K562 (cell line): ENCODE measurements around the gene UIMC1. TPM values are rescaled to one million over a fixed set of nuclear protein-coding genes. Genes with fewer than 3 reads are reported as not detected.

Experiments
- CBX1 ChIP-seq: sonication (generic); IDR thresholded peaks from 2 replicates; pipeline ENCODE4 v1.6.1; 2016; ENCODE audit warnings: antibody characterized with exemption, low read depth, mild to moderate bottlenecking
- HNRNPLL ChIP-seq: fragments of 200-400 bp; formaldehyde crosslinking; IDR thresholded peaks from 2 replicates; pipeline ENCODE4 v1.6.1; 2017; ENCODE audit warnings: low read length, low read depth, mild to moderate bottlenecking; ENCODE audit not compliant: poor library complexity, severe bottlenecking
- HNRNPUL1 ChIP-seq: fragments of 200-400 bp; formaldehyde crosslinking; IDR thresholded peaks from 2 replicates; pipeline ENCODE4 v1.6.1; 2017; ENCODE audit warnings: low read length
- IRF2 ChIP-seq: sonication (generic); formaldehyde crosslinking; IDR thresholded peaks from 2 replicates; pipeline ENCODE4 v1.8.1; 2022; ENCODE audit warnings: mild to moderate bottlenecking, missing genetic modification reagents
- L3MBTL2 ChIP-seq: fragments of 450-650 bp; IDR thresholded peaks from 2 replicates; pipeline ENCODE4 v1.6.1; 2016; ENCODE audit warnings: mild to moderate bottlenecking, moderate library complexity
- MBD2 ChIP-seq: sonication (generic); IDR thresholded peaks from 2 replicates; pipeline ENCODE4 v1.6.1; 2016; ENCODE audit warnings: low read depth, borderline replicate concordance
- MCM3 ChIP-seq: fragments of 450-650 bp; IDR thresholded peaks from 2 replicates; pipeline ENCODE4 v1.6.1; 2016
- RB1 ChIP-seq: fragments of 450-650 bp; IDR thresholded peaks from 2 replicates; pipeline ENCODE4 v1.6.1; 2017; ENCODE audit warnings: low read depth, mild to moderate bottlenecking
- TAF15 ChIP-seq: fragments of 200-400 bp; formaldehyde crosslinking; IDR thresholded peaks from 2 replicates; pipeline ENCODE4 v1.6.1; 2017; ENCODE audit warnings: mild to moderate bottlenecking, low read depth, low read length, moderate library complexity
- TAF9B ChIP-seq: fragments of 450-650 bp; IDR thresholded peaks from 2 replicates; pipeline ENCODE4 v1.6.1; 2018; ENCODE audit warnings: mild to moderate bottlenecking; ENCODE audit not compliant: partially characterized antibody
- TCF7L2 ChIP-seq: fragments of 150-350 bp; IDR thresholded peaks from 2 replicates; pipeline ENCODE4 v1.6.1; 2016; ENCODE audit warnings: low read depth, mild to moderate bottlenecking, low read length, moderate library complexity
- ZEB2 ChIP-seq: fragments of 450-650 bp; IDR thresholded peaks from 2 replicates; pipeline ENCODE4 v1.6.1; 2016
- ZKSCAN1 ChIP-seq: fragments of 150-350 bp; IDR thresholded peaks from 2 replicates; pipeline ENCODE4 v1.6.1; 2016; ENCODE audit warnings: low read depth, low read length
- ZNF143 ChIP-seq: sonication (generic); formaldehyde crosslinking; IDR thresholded peaks from 2 replicates; pipeline ENCODE4 v1.9.0; 2022; ENCODE audit warnings: mild to moderate bottlenecking, missing genetic modification reagents
- ZNF444 ChIP-seq: fragments of 250-450 bp; sonication (Bioruptor Pico); IDR thresholded peaks from 2 replicates; pipeline ENCODE4 v1.4.0; 2020; ENCODE audit warnings: mild to moderate bottlenecking, moderate library complexity
- polyA plus RNA-seq, 8 experiments: library from polyadenylated mRNA; depleted of rRNA in 4 of 8; stranded (reverse) in 5 of 8; unstranded in 3 of 8; fragments of >200 nt; fragmentation: Nextera tagmentation in 2 of 8; fragmentation: Illumina TruSeq in 1 of 8; extraction: Ambion mirVana in 2 of 8; extraction: Trizol in 1 of 8; gene quantifications; 2 replicates each; pipeline versions ENCODE4 v1.2.1 to v1.2.3, GENCODE V29; 2011 to 2014; ENCODE audit warnings: inconsistent platforms in 1 of 8, missing spikeins in 1 of 8
- total RNA-seq, 7 experiments: library from RNA; depleted of rRNA in 6 of 7; stranded (reverse); fragments of >200 nt in 6 of 7; fragmentation: Illumina TruSeq in 2 of 7; extraction: Trizol in 2 of 7; gene quantifications; 2 replicates each; pipeline versions ENCODE4 v1.2.1 to v1.2.3, GENCODE V29; 2011 to 2021; ENCODE audit warnings: low replicate concordance in 1 of 7
- TF ChIP-seq, protein P1 (sequence below): sonication (generic); formaldehyde crosslinking; IDR thresholded peaks from 2 replicates; pipeline ENCODE4 v1.8.0; 2022; ENCODE audit warnings: mild to moderate bottlenecking, missing genetic modification reagents
- TF ChIP-seq, protein P2 (sequence below): IDR thresholded peaks from 2 replicates; pipeline ENCODE4 v1.6.1; 2014; ENCODE audit warnings: antibody characterized with exemption
- TF ChIP-seq, protein P3 (sequence below): fragments of 450-650 bp; IDR thresholded peaks from 2 replicates; pipeline ENCODE4 v1.6.1; 2016; ENCODE audit warnings: borderline replicate concordance
- TF ChIP-seq, protein P4 (sequence below): fragments of 450-650 bp; IDR thresholded peaks from 2 replicates; pipeline ENCODE4 v1.6.1; 2016; ENCODE audit warnings: mild to moderate bottlenecking

UIMC1 gene
- total and polyA plus RNA-seq, 9 of the 15 experiments (the other 6 are each of a cell fraction or from before 2014, with no cell fraction given): 14.9 to 51.7 (median 36.8) TPM

DNA sequence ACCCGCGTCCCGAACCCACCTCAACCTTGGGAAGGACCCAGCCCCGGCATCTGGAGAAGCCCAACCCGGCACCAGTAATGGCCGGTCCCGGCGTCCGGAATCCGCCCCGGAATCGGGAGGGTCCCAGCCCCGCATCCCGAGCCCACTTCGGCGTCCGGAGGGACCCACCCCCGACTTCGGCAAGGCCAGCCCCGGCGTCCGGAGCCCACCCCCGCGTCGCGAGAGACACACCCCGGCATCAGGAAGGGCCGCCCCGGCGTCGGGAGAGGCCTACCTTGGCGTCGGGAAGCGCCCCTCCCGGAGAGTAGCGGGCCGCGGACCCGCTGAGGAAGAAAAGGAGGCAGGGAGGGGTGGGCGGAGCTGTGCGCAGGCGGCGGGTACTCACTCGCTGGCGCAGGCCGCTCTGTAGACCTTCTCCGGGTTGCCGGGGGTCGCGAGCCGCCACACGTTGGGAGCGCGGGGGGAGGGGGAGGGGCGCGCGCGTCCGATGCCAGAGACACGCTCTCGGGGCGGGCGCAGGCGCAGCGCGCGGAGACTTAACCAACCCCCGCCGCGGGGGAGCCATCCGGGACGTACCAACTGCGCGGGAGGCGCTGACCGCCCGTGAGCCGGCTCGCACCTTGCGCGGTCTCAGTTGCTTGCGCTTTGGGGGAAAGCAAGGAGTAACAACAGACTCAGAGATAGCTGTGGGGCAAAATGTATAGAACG is at the start of gene UIMC1 (continued):
- TF ChIP-seq, protein P1, sequence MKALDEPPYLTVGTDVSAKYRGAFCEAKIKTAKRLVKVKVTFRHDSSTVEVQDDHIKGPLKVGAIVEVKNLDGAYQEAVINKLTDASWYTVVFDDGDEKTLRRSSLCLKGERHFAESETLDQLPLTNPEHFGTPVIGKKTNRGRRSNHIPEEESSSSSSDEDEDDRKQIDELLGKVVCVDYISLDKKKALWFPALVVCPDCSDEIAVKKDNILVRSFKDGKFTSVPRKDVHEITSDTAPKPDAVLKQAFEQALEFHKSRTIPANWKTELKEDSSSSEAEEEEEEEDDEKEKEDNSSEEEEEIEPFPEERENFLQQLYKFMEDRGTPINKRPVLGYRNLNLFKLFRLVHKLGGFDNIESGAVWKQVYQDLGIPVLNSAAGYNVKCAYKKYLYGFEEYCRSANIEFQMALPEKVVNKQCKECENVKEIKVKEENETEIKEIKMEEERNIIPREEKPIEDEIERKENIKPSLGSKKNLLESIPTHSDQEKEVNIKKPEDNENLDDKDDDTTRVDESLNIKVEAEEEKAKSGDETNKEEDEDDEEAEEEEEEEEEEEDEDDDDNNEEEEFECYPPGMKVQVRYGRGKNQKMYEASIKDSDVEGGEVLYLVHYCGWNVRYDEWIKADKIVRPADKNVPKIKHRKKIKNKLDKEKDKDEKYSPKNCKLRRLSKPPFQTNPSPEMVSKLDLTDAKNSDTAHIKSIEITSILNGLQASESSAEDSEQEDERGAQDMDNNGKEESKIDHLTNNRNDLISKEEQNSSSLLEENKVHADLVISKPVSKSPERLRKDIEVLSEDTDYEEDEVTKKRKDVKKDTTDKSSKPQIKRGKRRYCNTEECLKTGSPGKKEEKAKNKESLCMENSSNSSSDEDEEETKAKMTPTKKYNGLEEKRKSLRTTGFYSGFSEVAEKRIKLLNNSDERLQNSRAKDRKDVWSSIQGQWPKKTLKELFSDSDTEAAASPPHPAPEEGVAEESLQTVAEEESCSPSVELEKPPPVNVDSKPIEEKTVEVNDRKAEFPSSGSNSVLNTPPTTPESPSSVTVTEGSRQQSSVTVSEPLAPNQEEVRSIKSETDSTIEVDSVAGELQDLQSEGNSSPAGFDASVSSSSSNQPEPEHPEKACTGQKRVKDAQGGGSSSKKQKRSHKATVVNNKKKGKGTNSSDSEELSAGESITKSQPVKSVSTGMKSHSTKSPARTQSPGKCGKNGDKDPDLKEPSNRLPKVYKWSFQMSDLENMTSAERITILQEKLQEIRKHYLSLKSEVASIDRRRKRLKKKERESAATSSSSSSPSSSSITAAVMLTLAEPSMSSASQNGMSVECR (CRISPR knock-in tag): peak; percentile 84
- peak; percentile 78 for TF ChIP-seq HNRNPLL
- peak; percentile 98 for TF ChIP-seq TCF7L2
- TF ChIP-seq, protein P2, sequence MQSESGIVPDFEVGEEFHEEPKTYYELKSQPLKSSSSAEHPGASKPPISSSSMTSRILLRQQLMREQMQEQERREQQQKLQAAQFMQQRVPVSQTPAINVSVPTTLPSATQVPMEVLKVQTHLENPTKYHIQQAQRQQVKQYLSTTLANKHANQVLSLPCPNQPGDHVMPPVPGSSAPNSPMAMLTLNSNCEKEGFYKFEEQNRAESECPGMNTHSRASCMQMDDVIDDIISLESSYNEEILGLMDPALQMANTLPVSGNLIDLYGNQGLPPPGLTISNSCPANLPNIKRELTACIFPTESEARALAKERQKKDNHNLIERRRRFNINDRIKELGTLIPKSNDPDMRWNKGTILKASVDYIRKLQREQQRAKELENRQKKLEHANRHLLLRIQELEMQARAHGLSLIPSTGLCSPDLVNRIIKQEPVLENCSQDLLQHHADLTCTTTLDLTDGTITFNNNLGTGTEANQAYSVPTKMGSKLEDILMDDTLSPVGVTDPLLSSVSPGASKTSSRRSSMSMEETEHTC: 0 out of 2 replicates have a peak, but pooled peaks have one; percentile 29
- peak; percentile 88 for TF ChIP-seq ZNF444 (CRISPR knock-in tag)
- TF ChIP-seq, protein P3, sequence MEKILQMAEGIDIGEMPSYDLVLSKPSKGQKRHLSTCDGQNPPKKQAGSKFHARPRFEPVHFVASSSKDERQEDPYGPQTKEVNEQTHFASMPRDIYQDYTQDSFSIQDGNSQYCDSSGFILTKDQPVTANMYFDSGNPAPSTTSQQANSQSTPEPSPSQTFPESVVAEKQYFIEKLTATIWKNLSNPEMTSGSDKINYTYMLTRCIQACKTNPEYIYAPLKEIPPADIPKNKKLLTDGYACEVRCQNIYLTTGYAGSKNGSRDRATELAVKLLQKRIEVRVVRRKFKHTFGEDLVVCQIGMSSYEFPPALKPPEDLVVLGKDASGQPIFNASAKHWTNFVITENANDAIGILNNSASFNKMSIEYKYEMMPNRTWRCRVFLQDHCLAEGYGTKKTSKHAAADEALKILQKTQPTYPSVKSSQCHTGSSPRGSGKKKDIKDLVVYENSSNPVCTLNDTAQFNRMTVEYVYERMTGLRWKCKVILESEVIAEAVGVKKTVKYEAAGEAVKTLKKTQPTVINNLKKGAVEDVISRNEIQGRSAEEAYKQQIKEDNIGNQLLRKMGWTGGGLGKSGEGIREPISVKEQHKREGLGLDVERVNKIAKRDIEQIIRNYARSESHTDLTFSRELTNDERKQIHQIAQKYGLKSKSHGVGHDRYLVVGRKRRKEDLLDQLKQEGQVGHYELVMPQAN: peak; percentile 34; the same call in 1 of the 2 replicates
- TF ChIP-seq ZKSCAN1: peak; percentile 53; the same call in 1 of the 2 replicates
- TF ChIP-seq, protein P4, sequence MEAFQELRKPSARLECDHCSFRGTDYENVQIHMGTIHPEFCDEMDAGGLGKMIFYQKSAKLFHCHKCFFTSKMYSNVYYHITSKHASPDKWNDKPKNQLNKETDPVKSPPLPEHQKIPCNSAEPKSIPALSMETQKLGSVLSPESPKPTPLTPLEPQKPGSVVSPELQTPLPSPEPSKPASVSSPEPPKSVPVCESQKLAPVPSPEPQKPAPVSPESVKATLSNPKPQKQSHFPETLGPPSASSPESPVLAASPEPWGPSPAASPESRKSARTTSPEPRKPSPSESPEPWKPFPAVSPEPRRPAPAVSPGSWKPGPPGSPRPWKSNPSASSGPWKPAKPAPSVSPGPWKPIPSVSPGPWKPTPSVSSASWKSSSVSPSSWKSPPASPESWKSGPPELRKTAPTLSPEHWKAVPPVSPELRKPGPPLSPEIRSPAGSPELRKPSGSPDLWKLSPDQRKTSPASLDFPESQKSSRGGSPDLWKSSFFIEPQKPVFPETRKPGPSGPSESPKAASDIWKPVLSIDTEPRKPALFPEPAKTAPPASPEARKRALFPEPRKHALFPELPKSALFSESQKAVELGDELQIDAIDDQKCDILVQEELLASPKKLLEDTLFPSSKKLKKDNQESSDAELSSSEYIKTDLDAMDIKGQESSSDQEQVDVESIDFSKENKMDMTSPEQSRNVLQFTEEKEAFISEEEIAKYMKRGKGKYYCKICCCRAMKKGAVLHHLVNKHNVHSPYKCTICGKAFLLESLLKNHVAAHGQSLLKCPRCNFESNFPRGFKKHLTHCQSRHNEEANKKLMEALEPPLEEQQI: peak; percentile 48; the same call in 1 of the 2 replicates
- no peak for TF ChIP-seq MCM3
- TF ChIP-seq CBX1: peak; percentile 25; the same call in 1 of the 2 replicates
- TF ChIP-seq HNRNPUL1: no peak
- TF ChIP-seq RB1: peak; percentile 92
- peak; percentile 63 for TF ChIP-seq L3MBTL2
- no peak for TF ChIP-seq ZEB2
- TF ChIP-seq TAF15: no peak
- peak; percentile 96 for TF ChIP-seq MBD2
- peak; percentile 49; the same call in 1 of the 2 replicates for TF ChIP-seq ZNF143 (CRISPR knock-in tag)
- TF ChIP-seq IRF2 (CRISPR knock-in tag): peak; percentile 62; the same call in 1 of the 2 replicates
- peak; percentile 73 for TF ChIP-seq TAF9B
